K562 (cell line): ENCODE data around the gene MRM2. TPM values are rescaled to one million over a fixed set of nuclear protein-coding genes. Genes with fewer than 3 reads are reported as not detected.

ENCODE experiments used
- ATF1 ChIP-seq, 2 experiments: fragments of 450-650 bp in 1 of 2; IDR thresholded peaks; 2 replicates each; pipeline ENCODE4 v1.6.1; 2016; ENCODE audit warnings: missing compliant biosample characterization in 1 of 2, missing genetic modification characterization in 1 of 2
- C11orf30 ChIP-seq: fragments of 450-650 bp; IDR thresholded peaks from 2 replicates; pipeline ENCODE4 v1.6.1; 2016; ENCODE audit warnings: low read depth, mild to moderate bottlenecking
- COPS2 ChIP-seq: fragments of 450-650 bp; conservative IDR thresholded peaks from 2 replicates; pipeline ENCODE4 v1.6.1; 2016; ENCODE audit warnings: mild to moderate bottlenecking, moderate library complexity
- EHMT2 ChIP-seq: fragments of 450-650 bp; IDR thresholded peaks from 2 replicates; pipeline ENCODE4 v1.6.1; 2018; ENCODE audit warnings: antibody characterized with exemption
- FOXJ3 ChIP-seq: sonication (generic); formaldehyde crosslinking; IDR thresholded peaks from 2 replicates; pipeline ENCODE4 v1.4.0; 2020; ENCODE audit warnings: mild to moderate bottlenecking, missing genetic modification reagents
- HDAC6 ChIP-seq: IDR thresholded peaks from 2 replicates; pipeline ENCODE4 v1.6.1; 2012; ENCODE audit warnings: low read depth, mild to moderate bottlenecking, control low read depth, inconsistent platforms, low read length, moderate library complexity
- MCM5 ChIP-seq: fragments of 450-650 bp; IDR thresholded peaks from 2 replicates; pipeline ENCODE4 v1.6.1; 2016; ENCODE audit warnings: low read depth
- NR3C1 ChIP-seq: sonication (generic); formaldehyde crosslinking; IDR thresholded peaks from 2 replicates; pipeline ENCODE4 v1.8.1; 2022; ENCODE audit warnings: missing genetic modification reagents
- PCBP1 ChIP-seq: fragments of 200-400 bp; formaldehyde crosslinking; IDR thresholded peaks from 2 replicates; pipeline ENCODE4 v1.6.1; 2018; ENCODE audit warnings: mild to moderate bottlenecking, low read depth, low read length; ENCODE audit not compliant: poor library complexity, severe bottlenecking
- RBFOX2 ChIP-seq: fragments of 200-400 bp; formaldehyde crosslinking; IDR thresholded peaks from 2 replicates; pipeline ENCODE4 v1.6.1; 2017; ENCODE audit warnings: low read depth, mild to moderate bottlenecking, low read length, moderate library complexity
- RFX5 ChIP-seq: IDR thresholded peaks from 2 replicates; pipeline ENCODE4 v1.6.1; 2011; ENCODE audit warnings: low read depth, mild to moderate bottlenecking, improper control_type of control experiment, low read length
- SMARCB1 ChIP-seq: IDR thresholded peaks from 2 replicates; pipeline ENCODE4 v1.6.1; 2011; ENCODE audit warnings: improper control_type of control experiment, low read depth; ENCODE audit not compliant: insufficient read length
- SP2 ChIP-seq: IDR thresholded peaks from 2 replicates; pipeline ENCODE4 v1.6.1; 2011; ENCODE audit warnings: mild to moderate bottlenecking, low read depth, low read length, moderate library complexity; ENCODE audit not compliant: poor library complexity, severe bottlenecking; ENCODE audit errors: extremely low read depth
- SRSF3 ChIP-seq: fragments of 200-400 bp; formaldehyde crosslinking; IDR thresholded peaks from 2 replicates; pipeline ENCODE4 v1.6.1; 2016; ENCODE audit warnings: mild to moderate bottlenecking, low read length, moderate library complexity; ENCODE audit not compliant: insufficient read depth
- ZBTB1 ChIP-seq: sonication (generic); formaldehyde crosslinking; IDR thresholded peaks from 2 replicates; pipeline ENCODE4 v1.8.1; 2023; ENCODE audit warnings: missing genetic modification reagents, low read depth, mild to moderate bottlenecking, borderline replicate concordance
- ZFP30 ChIP-seq: fragments of 250-450 bp; sonication (Bioruptor Pico); IDR thresholded peaks from 2 replicates; pipeline ENCODE4 v1.8.0; 2022; ENCODE audit warnings: moderate library complexity, mild to moderate bottlenecking, inconsistent platforms, borderline replicate concordance
- ZNF23 ChIP-seq: fragments of 250-450 bp; sonication (Bioruptor Pico); IDR thresholded peaks from 2 replicates; pipeline ENCODE4 v1.4.0; 2020; ENCODE audit warnings: mild to moderate bottlenecking
- ZNF239 ChIP-seq: fragments of 250-450 bp; sonication (Bioruptor Pico); IDR thresholded peaks from 2 replicates; pipeline ENCODE4 v1.4.0; 2020; ENCODE audit warnings: mild to moderate bottlenecking
- polyA plus RNA-seq, 8 experiments: library from polyadenylated mRNA; depleted of rRNA in 4 of 8; stranded (reverse) in 5 of 8; unstranded in 3 of 8; fragments of >200 nt; fragmentation: Nextera tagmentation in 2 of 8; fragmentation: Illumina TruSeq in 1 of 8; extraction: Ambion mirVana in 2 of 8; extraction: Trizol in 1 of 8; gene quantifications; 2 replicates each; pipeline versions ENCODE4 v1.2.1 to v1.2.3, GENCODE V29; 2011 to 2014; ENCODE audit warnings: inconsistent platforms in 1 of 8, missing spikeins in 1 of 8
- total RNA-seq, 7 experiments: library from RNA; depleted of rRNA in 6 of 7; stranded (reverse); fragments of >200 nt in 6 of 7; fragmentation: Illumina TruSeq in 2 of 7; extraction: Trizol in 2 of 7; gene quantifications; 2 replicates each; pipeline versions ENCODE4 v1.2.1 to v1.2.3, GENCODE V29; 2011 to 2021; ENCODE audit warnings: low replicate concordance in 1 of 7
- TF ChIP-seq, protein P1 (sequence below): sonication (generic); formaldehyde crosslinking; IDR thresholded peaks from 2 replicates; pipeline ENCODE4 v1.4.0; 2020; ENCODE audit warnings: mild to moderate bottlenecking, missing genetic modification reagents
- TF ChIP-seq, protein P2 (sequence below): fragments of 450-650 bp; IDR thresholded peaks from 2 replicates; pipeline ENCODE4 v1.6.1; 2014; ENCODE audit warnings: low read depth, mild to moderate bottlenecking, moderate library complexity, borderline replicate concordance
- TF ChIP-seq, protein P3 (sequence below): sonication (generic); formaldehyde crosslinking; IDR thresholded peaks from 2 replicates; pipeline ENCODE4 v1.8.0; 2022; ENCODE audit warnings: mild to moderate bottlenecking, missing genetic modification reagents

MRM2 gene
- total and polyA plus RNA-seq, 9 of the 15 experiments (the other 6 are each of a cell fraction or from before 2014, with no cell fraction given): 32.4 to 116 (median 50.5) TPM

DNA sequence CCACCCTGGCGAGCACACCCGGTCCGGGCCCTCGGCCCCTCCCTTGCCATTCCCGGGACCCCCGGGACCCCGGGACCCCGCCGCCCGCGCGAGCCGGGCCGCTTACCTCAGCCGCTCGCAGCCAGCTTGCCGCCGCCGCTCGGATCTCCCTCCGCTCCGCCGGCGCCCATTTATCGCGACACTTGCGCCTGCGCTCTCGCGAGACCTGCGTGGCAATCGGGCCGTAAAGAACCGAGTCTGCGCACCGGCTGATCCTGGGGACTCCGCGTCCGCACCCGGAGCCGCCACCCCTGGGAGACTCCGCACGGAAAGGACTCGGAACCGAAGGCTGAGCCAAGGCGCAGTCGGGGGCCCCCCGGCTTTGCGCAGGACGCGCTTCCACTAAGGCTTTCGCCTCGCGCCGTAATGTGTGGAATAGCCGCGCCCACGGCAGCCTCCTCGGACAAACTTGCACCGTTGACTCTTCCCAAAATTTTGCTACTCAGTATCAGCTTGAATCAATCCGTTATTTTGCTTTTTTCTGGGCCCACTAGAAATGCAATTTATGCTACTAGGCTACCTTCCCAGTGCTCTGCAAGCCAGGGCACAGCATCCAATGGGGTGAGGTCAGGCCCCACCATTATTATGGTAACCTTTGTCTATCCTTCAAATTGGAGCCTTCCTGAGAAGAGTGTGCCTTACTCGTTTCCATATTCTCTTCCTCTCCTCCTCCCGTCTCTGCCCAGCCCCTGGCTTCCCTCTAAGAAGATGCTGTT lies 9.1 kb downstream of the MRM2 start, which contains the start of gene MAD1L1 (continued):
- TF ChIP-seq NR3C1 (no peak), PCBP1 (peak; percentile 95), ZNF23 (no peak), HDAC6 (no peak), MCM5 (no peak), ATF1 (CRISPR knock-in tag; IDR thresholded peaks at IDR 0.05) (no peak), ATF1 (tag; IDR thresholded peaks at IDR 0.05) (peak; percentile 79), EHMT2 (no peak), ZNF239 (CRISPR knock-in tag) (no peak), SRSF3 (no peak), RBFOX2 (peak; percentile 90), SP2 (no peak), C11orf30 (peak; percentile 78), ZFP30 (CRISPR knock-in tag) (no peak), RFX5 (no peak), COPS2 (no peak), FOXJ3 (CRISPR knock-in tag) (no peak), SMARCB1 (no peak), ZBTB1 (CRISPR knock-in tag) (no peak)
- TF ChIP-seq, protein P1, sequence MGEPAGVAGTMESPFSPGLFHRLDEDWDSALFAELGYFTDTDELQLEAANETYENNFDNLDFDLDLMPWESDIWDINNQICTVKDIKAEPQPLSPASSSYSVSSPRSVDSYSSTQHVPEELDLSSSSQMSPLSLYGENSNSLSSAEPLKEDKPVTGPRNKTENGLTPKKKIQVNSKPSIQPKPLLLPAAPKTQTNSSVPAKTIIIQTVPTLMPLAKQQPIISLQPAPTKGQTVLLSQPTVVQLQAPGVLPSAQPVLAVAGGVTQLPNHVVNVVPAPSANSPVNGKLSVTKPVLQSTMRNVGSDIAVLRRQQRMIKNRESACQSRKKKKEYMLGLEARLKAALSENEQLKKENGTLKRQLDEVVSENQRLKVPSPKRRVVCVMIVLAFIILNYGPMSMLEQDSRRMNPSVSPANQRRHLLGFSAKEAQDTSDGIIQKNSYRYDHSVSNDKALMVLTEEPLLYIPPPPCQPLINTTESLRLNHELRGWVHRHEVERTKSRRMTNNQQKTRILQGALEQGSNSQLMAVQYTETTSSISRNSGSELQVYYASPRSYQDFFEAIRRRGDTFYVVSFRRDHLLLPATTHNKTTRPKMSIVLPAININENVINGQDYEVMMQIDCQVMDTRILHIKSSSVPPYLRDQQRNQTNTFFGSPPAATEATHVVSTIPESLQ (CRISPR knock-in tag): no peak
- TF ChIP-seq, protein P2, sequence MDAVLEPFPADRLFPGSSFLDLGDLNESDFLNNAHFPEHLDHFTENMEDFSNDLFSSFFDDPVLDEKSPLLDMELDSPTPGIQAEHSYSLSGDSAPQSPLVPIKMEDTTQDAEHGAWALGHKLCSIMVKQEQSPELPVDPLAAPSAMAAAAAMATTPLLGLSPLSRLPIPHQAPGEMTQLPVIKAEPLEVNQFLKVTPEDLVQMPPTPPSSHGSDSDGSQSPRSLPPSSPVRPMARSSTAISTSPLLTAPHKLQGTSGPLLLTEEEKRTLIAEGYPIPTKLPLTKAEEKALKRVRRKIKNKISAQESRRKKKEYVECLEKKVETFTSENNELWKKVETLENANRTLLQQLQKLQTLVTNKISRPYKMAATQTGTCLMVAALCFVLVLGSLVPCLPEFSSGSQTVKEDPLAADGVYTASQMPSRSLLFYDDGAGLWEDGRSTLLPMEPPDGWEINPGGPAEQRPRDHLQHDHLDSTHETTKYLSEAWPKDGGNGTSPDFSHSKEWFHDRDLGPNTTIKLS: peak; percentile 97
- TF ChIP-seq, protein P3, sequence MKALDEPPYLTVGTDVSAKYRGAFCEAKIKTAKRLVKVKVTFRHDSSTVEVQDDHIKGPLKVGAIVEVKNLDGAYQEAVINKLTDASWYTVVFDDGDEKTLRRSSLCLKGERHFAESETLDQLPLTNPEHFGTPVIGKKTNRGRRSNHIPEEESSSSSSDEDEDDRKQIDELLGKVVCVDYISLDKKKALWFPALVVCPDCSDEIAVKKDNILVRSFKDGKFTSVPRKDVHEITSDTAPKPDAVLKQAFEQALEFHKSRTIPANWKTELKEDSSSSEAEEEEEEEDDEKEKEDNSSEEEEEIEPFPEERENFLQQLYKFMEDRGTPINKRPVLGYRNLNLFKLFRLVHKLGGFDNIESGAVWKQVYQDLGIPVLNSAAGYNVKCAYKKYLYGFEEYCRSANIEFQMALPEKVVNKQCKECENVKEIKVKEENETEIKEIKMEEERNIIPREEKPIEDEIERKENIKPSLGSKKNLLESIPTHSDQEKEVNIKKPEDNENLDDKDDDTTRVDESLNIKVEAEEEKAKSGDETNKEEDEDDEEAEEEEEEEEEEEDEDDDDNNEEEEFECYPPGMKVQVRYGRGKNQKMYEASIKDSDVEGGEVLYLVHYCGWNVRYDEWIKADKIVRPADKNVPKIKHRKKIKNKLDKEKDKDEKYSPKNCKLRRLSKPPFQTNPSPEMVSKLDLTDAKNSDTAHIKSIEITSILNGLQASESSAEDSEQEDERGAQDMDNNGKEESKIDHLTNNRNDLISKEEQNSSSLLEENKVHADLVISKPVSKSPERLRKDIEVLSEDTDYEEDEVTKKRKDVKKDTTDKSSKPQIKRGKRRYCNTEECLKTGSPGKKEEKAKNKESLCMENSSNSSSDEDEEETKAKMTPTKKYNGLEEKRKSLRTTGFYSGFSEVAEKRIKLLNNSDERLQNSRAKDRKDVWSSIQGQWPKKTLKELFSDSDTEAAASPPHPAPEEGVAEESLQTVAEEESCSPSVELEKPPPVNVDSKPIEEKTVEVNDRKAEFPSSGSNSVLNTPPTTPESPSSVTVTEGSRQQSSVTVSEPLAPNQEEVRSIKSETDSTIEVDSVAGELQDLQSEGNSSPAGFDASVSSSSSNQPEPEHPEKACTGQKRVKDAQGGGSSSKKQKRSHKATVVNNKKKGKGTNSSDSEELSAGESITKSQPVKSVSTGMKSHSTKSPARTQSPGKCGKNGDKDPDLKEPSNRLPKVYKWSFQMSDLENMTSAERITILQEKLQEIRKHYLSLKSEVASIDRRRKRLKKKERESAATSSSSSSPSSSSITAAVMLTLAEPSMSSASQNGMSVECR: no peak
